Smooth muscle cell (in vitro differentiated cells): ENCODE data around the gene PXDC1. TPM values are rescaled to one million over a fixed set of nuclear protein-coding genes. Genes with fewer than 3 reads are reported as not detected.

Experiments used
- DNase-seq: peaks from one replicate; lab custom pipeline; 2025; ENCODE audit not compliant: unreplicated experiment; lab: John Stamatoyannopoulos, UW
- H2AFZ ChIP-seq: fragments of 200-600 bp; sonication (generic); 2 replicates; pipeline ENCODE4 v1.6.0; 2016; ENCODE audit warnings: antibody characterized with exemption, low read depth, mild to moderate bottlenecking
- H3F3A ChIP-seq: fragments of 200-600 bp; sonication (generic); 2 replicates; pipeline ENCODE4 v1.6.0; 2017; ENCODE audit warnings: antibody characterized with exemption, low read depth
- H3K27ac ChIP-seq: fragments of 200-600 bp; sonication (generic); 2 replicates; pipeline ENCODE4 v1.5.1; 2016; ENCODE audit warnings: low read depth, mild to moderate bottlenecking
- H3K27me3 ChIP-seq: fragments of 200-600 bp; sonication (generic); 2 replicates; pipeline ENCODE4 v1.6.1; 2016; ENCODE audit warnings: low read depth, mild to moderate bottlenecking
- H3K36me3 ChIP-seq: fragments of 200-600 bp; sonication (generic); 2 replicates; pipeline ENCODE4 v1.5.1; 2016; ENCODE audit warnings: low read depth
- H3K4me1 ChIP-seq: fragments of 200-600 bp; sonication (generic); 2 replicates; pipeline ENCODE4 v1.5.1; 2016; ENCODE audit warnings: low read depth
- H3K4me2 ChIP-seq: fragments of 200-600 bp; sonication (generic); 2 replicates; pipeline ENCODE4 v1.6.0; 2016; ENCODE audit warnings: mild to moderate bottlenecking
- H3K4me3 ChIP-seq: fragments of 200-600 bp; sonication (generic); 2 replicates; pipeline ENCODE4 v1.5.1; 2016; ENCODE audit warnings: mild to moderate bottlenecking
- H3K79me2 ChIP-seq: fragments of 200-600 bp; sonication (generic); 2 replicates; pipeline ENCODE4 v1.6.0; 2016; ENCODE audit warnings: low read depth, mild to moderate bottlenecking
- H3K9ac ChIP-seq: fragments of 200-600 bp; sonication (generic); 2 replicates; pipeline ENCODE4 v1.6.0; 2016; ENCODE audit warnings: low read depth
- H3K9me3 ChIP-seq: fragments of 200-600 bp; sonication (generic); replicated peaks from 2 replicates; pipeline ENCODE4 v1.5.1; 2016; ENCODE audit warnings: low read depth
- H4K20me1 ChIP-seq: fragments of 200-600 bp; sonication (generic); 2 replicates; pipeline ENCODE4 v1.6.0; 2016; ENCODE audit warnings: low read depth
- WGBS: methylation state at CpG from one replicate; pipeline ENCODE4 v1.1.7; 2016; ENCODE audit warnings: low lambda C conversion rate; 5-methylcytosine and 5-hydroxymethylcytosine counted together
- polyA plus RNA-seq: library from polyadenylated mRNA; unstranded; fragments of >200 nt; fragmentation: Nextera tagmentation; extraction: Ambion mirVana; gene quantifications from 2 replicates; pipeline ENCODE4 v1.2.1, GENCODE V29; 2016
- total RNA-seq: library from RNA; depleted of rRNA; stranded (reverse); fragments of >200 nt; gene quantifications from 2 replicates; pipeline ENCODE4 v1.2.3, GENCODE V29; 2014
- TF ChIP-seq, protein P1 (sequence below): fragments of 200-600 bp; sonication (generic); IDR thresholded peaks from 2 replicates; pipeline ENCODE4 v1.5.1; 2017; ENCODE audit warnings: borderline replicate concordance, mild to moderate bottlenecking, antibody characterized with exemption; ENCODE audit not compliant: insufficient read depth, poor library complexity, severe bottlenecking

PXDC1 gene
- total and polyA plus RNA-seq, 2 experiments from 2014 or later: 49.1 to 78.6 TPM

DNA sequence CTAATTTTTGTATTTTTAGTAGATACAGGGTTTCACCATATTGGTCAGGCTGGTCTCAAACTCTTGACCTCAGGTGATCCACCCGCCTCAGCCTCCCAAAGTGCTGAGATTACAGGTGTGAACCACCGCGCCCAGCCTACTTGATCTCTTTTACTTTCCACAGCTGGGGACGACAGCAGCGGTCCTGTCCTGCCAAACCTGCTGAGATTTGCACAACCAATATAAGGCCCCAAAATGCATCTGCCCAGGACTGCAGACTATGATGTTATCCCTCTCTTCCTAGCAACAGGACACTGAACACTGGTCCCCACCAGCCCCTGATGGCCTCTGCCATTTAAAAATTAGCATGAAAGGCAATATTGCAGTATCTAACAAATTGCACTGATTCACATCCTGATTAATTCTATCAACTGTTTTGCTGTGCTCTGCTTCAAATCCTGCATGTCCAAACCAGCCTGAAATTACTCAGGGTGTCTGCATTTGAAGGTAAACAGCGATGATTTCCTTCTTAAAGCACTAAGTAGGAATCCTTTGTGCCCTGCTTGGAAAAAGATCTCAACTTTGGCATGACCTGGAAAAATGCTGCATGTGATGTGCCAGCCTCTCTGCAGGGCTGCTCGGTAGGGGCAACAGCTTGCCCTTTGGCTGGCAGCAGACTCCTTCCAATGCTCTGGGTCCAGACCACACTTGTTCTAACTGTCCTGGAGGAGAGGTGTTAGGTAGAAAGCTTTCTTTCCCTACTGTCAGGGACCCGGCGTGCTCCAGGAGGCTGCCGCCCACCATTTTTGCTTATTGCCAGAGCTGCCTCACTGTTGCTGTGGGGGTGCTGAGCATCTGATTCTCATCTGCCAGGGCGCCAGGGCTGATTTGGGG lies 27.4 kb upstream of the PXDC1 start:
- Histone ChIP-seq H2AFZ (no peak overlapping the region), H3K36me3 (no peaks in the 10 kb centered on the region), H4K20me1 (no peaks in the 10 kb centered on the region), H3K4me2 (no peak overlapping the region), H3K4me3 (no peak overlapping the region), H3K79me2 (no peaks in the 10 kb centered on the region), H3F3A (no peaks in the 10 kb centered on the region), H3K27me3 (no peaks in the 10 kb centered on the region), H3K9ac (no peak overlapping the region), H3K4me1 (no peaks in the 10 kb centered on the region), H3K27ac (no peak overlapping the region), H3K9me3 (no peaks in the 10 kb centered on the region)
- 91% methylated on average over 11 of the region's 11 CpGs for WGBS
- DNase-seq: no peak
- TF ChIP-seq, protein P1, sequence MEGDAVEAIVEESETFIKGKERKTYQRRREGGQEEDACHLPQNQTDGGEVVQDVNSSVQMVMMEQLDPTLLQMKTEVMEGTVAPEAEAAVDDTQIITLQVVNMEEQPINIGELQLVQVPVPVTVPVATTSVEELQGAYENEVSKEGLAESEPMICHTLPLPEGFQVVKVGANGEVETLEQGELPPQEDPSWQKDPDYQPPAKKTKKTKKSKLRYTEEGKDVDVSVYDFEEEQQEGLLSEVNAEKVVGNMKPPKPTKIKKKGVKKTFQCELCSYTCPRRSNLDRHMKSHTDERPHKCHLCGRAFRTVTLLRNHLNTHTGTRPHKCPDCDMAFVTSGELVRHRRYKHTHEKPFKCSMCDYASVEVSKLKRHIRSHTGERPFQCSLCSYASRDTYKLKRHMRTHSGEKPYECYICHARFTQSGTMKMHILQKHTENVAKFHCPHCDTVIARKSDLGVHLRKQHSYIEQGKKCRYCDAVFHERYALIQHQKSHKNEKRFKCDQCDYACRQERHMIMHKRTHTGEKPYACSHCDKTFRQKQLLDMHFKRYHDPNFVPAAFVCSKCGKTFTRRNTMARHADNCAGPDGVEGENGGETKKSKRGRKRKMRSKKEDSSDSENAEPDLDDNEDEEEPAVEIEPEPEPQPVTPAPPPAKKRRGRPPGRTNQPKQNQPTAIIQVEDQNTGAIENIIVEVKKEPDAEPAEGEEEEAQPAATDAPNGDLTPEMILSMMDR: no peak

GRCh38 chr6:3777730-3778461 lies 26.4 kb upstream of the PXDC1 start:
- TF ChIP-seq, protein P1: no peak
- no peak overlapping the region for H3K4me3 ChIP-seq
- no peak for DNase-seq
- H3K27me3 ChIP-seq: no peaks in the 10 kb centered on the region
- 88% methylated on average over 18 of the region's 18 CpGs for WGBS
- no peak overlapping the region for H3K9ac ChIP-seq
- H3F3A ChIP-seq: no peaks in the 10 kb centered on the region
- no peaks in the 10 kb centered on the region for H3K4me1 ChIP-seq
- no peak overlapping the region for H3K27ac ChIP-seq
- H3K4me2 ChIP-seq: no peak overlapping the region
- no peak overlapping the region for H2AFZ ChIP-seq
- H4K20me1 ChIP-seq: no peaks in the 10 kb centered on the region
- H3K36me3 ChIP-seq: no peaks in the 10 kb centered on the region
- no peaks in the 10 kb centered on the region for H3K9me3 ChIP-seq
- no peaks in the 10 kb centered on the region for H3K79me2 ChIP-seq

GRCh38 chr6:3776881-3777507 lies 25.5 kb upstream of the PXDC1 start:
- H3K79me2 ChIP-seq: no peaks in the 10 kb centered on the region
- no peak overlapping the region for H2AFZ ChIP-seq
- WGBS: 94% methylated on average over 5 of the region's 6 CpGs
- no peaks in the 10 kb centered on the region for H3K9me3 ChIP-seq
- no peak for DNase-seq
- no peaks in the 10 kb centered on the region for H4K20me1 ChIP-seq
- TF ChIP-seq, protein P1: no peak
- H3K4me3 ChIP-seq: no peak overlapping the region
- H3K4me1 ChIP-seq: no peaks in the 10 kb centered on the region
- no peaks in the 10 kb centered on the region for H3F3A ChIP-seq
- no peaks in the 10 kb centered on the region for H3K27me3 ChIP-seq
- no peak overlapping the region for H3K4me2 ChIP-seq
- no peak overlapping the region for H3K27ac ChIP-seq
- no peaks in the 10 kb centered on the region for H3K36me3 ChIP-seq
- H3K9ac ChIP-seq: no peak overlapping the region
